ENCODE data around the gene HS6ST2.
"Not testable (repeated sequence)": the region's sequence is repeated elsewhere in the genome, so short reads cannot be mapped to it uniquely, and the experiment has no call there.

Gene HS6ST2

DNA sequence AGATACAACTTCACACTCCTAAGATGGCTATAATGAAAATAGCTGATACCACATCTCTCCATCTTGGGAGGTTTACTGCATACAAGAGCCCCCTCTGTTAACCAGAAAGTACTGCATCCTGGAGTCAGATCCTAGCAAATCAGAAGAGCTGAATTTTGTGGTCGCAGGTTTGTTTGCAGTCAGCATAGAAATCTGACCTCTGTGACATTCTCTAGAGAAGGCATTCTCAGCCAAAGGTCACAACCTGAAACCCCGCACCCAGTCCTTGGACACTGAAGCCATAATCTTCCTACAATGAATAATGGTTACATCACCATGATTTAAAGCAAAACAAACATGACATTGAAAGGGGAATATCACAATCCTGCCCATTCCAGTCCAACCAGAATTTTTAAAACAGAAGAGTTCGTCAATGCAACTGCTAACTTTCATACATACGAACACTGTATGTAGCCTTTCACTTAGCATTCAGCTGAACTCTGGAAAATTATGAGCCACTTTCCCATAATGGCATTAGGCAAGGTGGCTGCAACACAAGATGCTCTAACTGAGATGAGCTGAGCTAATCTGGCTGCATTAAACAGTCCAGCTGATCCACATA, 17.6 kb downstream of the HS6ST2 start:
- DNase-seq (ENCODE audit: low read depth, low spot score) = peak; percentile 36

DNA sequence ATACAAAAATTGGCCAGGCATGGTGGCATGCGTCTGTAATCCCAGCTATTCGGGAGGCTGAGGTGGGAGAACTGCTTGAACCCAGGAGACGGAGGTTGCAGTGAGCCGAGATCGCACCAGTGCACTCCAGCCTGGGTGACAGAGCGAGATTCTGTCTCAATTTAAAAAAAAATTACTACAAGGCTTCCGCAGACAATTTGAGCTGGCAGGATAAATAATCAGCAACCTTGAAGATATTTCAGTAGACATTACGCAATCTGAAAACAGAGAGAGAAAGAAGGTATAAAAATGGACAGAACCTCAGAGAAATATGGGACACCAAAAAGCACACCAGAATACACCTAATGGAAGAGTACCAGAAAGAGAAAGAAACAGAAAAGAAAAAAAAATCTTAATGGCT, 25.3 kb downstream of the HS6ST2 start:
- DNase-seq (ENCODE audit: low read depth, low spot score) = no peak

DNA sequence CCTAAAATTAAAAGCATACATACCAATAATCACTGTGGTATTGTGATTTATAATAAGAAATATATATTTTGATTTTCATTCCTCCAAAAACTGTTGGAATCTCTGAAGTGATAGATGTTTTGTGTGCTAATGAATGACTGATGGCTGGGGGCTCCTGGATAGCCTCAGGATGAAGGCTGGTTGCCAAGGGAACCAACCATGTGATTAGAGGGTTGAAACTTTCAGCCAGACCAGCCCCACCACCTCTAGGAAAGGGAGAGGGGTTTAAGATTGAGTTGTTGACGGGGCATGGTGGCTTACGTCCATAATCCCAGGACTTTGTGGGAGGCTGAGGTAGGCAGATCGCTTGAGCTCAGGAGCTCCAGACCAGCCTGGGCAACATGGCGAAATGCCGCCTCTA, 34.0 kb downstream of the HS6ST2 start:
- peak; percentile 82 for DNase-seq (ENCODE audit: low read depth, low spot score)

DNA sequence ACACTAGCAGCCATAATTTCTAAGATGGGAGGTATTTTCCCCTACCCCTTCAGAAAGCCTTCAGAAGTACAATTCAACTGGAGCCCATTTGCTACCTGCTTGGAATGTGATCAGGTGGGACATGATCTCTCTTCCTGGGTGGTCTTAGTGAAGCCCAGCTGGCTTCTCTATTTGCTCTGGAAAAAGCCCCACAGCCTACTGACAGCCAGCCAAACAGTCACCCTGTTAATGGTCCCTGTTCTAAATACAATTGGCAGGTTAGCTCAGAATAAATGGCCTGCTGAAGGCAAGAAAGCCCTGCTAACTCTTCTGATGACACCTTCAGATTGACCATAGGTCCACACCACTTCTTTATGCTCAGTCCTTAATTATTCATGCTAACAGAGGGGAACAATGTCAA, 39.9 kb downstream of the HS6ST2 start:
- peak; percentile 30 for DNase-seq (ENCODE audit: low read depth, low spot score)

DNA sequence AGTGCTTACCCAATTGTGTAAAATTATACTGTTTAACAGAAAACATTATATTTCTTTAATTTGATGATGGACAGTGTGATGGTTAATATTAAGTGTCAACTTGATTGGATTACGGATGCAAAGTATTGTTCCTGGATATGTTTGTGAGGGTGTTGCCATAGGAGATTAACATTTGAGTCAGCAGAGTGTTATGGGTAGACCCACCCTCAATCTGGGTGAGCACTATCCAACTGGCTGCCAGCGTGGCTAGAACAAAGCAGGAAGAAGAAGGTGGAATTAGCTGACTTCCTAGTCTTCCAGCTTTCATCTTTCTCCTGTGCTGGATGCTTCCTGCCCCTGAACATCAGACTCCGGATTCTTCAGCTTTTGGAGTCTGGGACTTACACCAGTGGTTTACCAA, 42.1 kb downstream of the HS6ST2 start:
- no peak for DNase-seq (ENCODE audit: low read depth, low spot score)

DNA sequence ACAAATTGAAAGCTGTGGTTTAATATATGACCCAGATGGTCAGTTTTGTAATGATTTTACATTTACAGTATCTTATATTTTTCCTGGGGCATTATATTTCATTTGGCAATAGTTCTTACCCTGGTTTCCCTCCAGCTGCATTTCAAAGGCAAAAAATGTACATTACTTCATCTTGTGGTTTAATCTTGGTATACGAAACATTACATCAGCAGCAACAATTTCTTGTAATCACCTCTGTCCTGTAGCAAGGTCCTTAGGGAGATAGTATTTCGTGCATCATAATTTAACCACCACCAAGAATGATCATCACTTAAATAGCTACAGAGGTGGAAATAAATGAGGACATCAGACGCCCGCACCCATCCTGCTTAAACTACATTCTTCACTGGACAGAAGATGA, 48.8 kb downstream of the HS6ST2 start:
- no peak for DNase-seq (ENCODE audit: low read depth, low spot score)

DNA sequence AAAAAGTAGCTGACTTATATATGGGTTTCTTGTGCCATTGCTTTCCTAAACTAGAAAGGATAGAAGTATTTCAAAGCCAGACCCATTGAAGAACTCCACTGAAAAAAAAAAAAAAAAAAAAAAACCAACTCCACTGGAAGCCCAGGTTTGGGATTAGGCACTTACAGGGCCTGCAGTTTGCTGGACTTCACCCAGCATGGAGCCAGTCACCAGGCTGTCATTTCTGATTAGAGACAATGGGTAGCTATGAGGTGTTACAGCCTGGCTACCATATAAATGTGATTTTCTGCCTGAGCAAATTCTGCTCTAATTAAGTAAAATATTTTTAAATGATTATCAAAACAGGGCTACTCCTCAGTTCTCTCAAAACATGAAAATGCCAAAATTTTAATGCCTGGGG, 49.5 kb downstream of the HS6ST2 start:
- DNase-seq (ENCODE audit: low read depth, low spot score) = peak; percentile 13

GRCh38 chrX:132900633-132901293, 57.7 kb downstream of the HS6ST2 start:
- DNase-seq (ENCODE audit: low read depth, low spot score) = no peak

DNA sequence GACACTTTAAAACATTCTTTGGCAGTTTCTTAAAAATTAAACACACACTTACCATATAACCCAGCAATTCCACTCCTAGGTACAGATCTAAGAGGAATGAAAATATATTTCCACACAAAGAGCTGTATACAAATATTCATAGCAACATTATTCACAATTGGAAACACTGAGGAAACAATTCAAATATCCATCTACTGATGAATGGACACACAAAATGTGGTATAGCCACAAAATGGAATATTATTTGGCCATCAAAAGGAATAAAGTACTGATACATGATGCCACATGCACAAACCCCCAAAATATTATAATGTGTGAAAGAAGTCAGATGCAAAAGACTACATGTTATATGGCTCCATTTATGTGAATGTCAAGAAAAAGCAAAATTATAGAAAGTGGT, 70.9 kb downstream of the HS6ST2 start:
- DNase-seq (ENCODE audit: low read depth, low spot score) = no peak

DNA sequence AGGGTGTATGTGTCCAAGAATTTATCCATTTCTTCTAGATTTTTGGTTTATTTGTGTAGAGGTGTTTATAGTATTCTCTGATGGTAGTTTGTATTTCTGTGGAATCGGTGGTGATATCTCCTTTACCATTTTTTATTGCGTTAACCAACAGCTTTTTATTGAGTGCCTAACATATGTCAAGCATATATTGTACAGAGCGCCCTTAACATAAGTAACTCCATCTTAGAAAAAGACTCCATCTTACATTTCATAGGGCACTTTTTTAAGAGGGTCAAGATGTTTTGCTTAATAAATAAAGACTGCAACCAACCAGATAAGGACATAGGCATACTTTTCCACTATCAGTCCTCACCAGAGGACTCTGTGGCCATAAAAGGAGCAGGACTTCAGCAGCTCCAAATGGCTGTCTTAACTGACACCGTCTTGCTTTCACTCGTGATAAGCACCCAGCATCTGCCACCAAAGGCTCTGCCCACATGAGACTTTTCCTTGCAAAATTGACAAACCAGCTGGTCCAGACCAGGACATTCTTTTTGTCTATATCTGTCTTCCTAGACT, 75.0 kb downstream of the HS6ST2 start:
- DNase-seq (ENCODE audit: low read depth, low spot score) = no peak

GRCh38 chrX:132880753-132881152, 77.7 kb downstream of the HS6ST2 start:
- DNase-seq (ENCODE audit: low read depth, low spot score) = not testable (repeated sequence)

DNA sequence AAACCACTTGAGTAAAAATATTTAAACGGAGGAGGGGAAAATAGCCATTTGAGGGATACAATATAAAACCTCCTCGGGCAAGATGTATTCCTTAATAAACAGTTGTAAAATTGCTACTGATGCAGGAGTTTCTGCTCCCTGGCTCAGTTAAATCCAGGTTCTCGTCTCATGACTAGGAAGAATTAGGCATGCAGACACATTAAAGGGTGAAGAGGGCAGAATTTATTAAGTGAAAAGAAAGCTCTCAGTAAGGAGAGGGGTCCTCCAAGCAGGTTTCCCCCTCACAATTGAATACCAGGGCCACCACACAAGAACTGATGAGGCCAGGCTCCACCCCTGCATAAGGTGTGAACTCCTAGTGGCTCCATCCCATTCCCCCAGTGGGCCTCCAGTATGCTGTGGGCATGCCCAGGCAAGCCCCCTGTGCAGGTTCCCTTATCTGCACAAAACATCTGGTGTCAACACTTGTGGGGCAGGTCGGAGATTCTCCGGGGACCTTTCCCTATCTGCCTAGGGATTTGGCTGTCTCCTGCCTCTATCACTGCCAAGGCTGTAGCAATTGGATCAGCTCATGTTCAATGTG, 80.4 kb downstream of the HS6ST2 start:
- DNase-seq (ENCODE audit: low read depth, low spot score) = peak; percentile 67

DNA sequence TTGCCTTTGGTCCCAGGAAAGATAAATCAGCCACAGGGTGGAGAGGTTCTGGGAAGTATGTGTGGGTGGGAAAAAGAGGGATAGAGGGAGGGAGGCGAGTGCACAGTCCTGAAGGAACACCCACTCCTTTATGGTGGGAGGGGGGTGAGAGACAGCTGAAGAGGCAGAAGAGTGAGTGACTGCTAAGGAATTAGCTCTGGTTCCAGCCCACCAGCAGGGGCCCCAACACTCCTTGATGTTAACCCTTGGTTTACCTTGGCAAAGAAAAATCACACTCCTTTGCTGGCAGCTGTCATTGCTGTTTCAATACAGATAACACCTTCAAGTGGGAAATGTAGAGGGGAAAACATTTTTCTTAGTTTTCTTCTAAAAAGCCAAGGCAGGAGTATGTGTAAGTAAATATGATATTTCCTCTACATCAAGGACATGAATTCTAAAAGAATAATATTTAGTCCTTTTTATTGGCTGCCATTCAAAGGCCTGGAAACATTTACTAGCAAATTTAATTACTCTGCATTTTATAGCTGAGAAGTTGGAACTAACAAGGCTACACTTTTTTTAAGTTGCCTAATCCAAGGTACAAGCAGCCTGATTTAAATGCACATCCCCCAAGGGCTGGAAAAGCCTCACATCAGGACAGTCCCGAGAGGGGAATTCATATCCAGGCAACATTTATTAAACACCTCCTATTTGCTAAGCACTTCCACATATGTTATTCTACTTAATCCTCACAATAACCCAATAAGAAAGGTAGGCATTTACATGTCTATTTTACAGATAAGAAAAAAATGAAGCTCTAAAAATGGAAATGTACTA, 81.7 kb downstream of the HS6ST2 start:
- DNase-seq (ENCODE audit: low read depth, low spot score) = peak; percentile 79

GRCh38 chrX:132875650-132876522, 82.5 kb downstream of the HS6ST2 start:
- DNase-seq (ENCODE audit: low read depth, low spot score) = peak; percentile 74

DNA sequence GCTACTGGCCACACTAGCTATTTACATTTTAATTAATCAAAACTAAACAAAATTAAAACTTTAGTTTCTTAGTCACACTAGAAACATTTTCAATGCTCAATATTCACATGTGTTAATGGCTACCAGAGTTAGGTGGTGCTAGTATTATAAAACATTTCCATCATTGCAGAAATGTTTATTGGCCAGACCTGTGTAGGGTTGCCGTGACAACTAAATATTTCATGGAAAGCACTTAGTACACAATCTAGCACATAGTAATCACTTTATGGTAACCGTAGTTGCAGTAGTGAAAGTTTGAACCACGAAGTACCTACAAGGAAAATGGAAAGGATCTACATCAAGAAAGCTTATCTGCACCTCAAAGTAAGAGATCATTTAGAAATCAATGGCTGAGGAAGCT, 95.9 kb downstream of the HS6ST2 start:
- DNase-seq (ENCODE audit: low read depth, low spot score) = no peak

- no peak for DNase-seq (ENCODE audit: low read depth, low spot score)
These were observed 97.4 kb downstream of the HS6ST2 start for GRCh38 chrX:132861076-132861475.

DNA sequence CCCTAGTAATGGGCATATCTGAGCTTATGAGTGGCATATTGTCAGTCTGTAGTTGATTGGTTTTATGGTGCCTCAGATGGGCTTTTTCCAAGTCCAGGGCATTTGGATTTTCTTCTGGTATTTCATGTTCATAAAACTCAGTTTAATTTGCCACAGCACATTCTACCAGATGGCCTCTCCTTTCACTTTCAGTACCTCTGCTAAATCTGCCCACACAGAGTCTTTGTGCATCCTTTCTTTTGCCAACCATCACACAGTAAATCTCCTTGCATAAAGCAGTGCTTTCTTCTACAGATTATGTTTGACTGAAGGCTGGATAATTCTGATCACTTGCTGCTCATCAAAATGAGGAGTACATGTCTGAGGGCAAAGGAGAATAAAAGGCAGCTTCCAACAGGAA, 98.2 kb downstream of the HS6ST2 start:
- DNase-seq (ENCODE audit: low read depth, low spot score) = no peak

DNA sequence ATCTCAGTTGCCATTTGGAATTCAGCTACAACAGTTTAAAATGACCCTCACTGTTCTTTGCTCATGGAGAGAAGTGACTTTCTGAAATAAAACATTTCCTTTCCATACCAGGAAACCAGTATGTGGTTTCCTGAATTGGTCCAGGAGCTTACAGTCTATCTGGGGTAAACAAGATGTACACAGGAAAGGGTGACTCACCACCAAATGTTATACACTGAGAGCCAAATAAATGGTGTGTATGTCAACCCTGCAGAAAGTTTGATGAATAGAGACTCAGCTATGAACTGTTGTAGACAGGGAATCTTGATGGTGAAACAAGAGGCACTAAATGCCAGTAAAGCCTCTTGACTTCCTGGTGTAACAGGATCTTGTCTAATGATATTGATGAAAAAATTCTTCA, 100.4 kb downstream of the HS6ST2 start:
- no peak for DNase-seq (ENCODE audit: low read depth, low spot score)

- DNase-seq (ENCODE audit: low read depth, low spot score) = no peak
These were observed 102.6 kb downstream of the HS6ST2 start for GRCh38 chrX:132855780-132856341.

DNA sequence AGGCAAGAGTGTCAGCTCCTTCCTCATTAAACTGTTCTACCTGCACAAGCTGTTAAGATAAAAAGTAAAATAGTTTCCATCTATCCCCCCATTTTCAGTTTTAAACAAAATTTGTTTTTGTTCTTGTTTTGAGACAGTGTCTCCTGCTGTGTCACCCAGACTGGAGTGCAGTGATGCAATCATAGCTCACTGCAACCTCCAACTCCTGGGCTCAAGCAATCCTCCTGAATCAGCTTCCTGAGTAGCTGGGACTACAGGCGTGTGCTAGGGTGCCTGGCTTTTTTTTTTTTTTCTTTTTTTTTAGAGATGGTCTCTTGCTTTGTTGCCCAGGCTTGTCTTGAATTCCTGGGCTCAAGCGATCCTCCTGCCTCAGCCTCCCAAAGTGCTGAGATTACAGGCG, 105.4 kb downstream of the HS6ST2 start:
- no peak for DNase-seq (ENCODE audit: low read depth, low spot score)
